ENCODE results near the gene CACNA1S. TPM values are rescaled to one million over a fixed set of nuclear protein-coding genes. Genes with fewer than 3 reads are reported as not detected.

Gene CACNA1S
- polyA plus RNA-seq, 1 experiment = not detected

GRCh38 chr1:201002510-201002909 is 109.7 kb downstream of the CACNA1S start:
- no peaks in the 10 kb centered on the region for H3K36me3 ChIP-seq (ENCODE audit: control insufficient read depth, insufficient read depth, low read length)
- H3K27me3 ChIP-seq (ENCODE audit: control insufficient read depth, insufficient read depth, low read length) = 0 out of 2 replicates have a peak, but pooled peaks cover 2% of the 10 kb centered on the region
- no peak for DNase-seq (ENCODE audit: low read depth)
- H3K4me3 ChIP-seq (ENCODE audit: low read depth, low read length) = no peak overlapping the region
- ChIA-PET POLR2A (no interaction called here), CTCF (interaction anchor here (0.9 kb wide), 1 partner anchor 9 kb away, joined by 3 read pairs; no protein-coding TSS in a partner anchor)
- no peak for TF ChIP-seq CTCF (IDR thresholded peaks at IDR 0.05; ENCODE audit: insufficient read depth, low read depth, low read length)

GRCh38 chr1:201001962-201002361 is 110.3 kb downstream of the CACNA1S start:
- Histone ChIP-seq H3K4me3 (ENCODE audit: low read depth, low read length) (no peak overlapping the region), H3K36me3 (ENCODE audit: control insufficient read depth, insufficient read depth, low read length) (no peaks in the 10 kb centered on the region), H3K27me3 (ENCODE audit: control insufficient read depth, insufficient read depth, low read length) (0 out of 2 replicates have a peak, but pooled peaks cover 2% of the 10 kb centered on the region)
- TF ChIP-seq CTCF (IDR thresholded peaks at IDR 0.05; ENCODE audit: insufficient read depth, low read depth, low read length) = no peak
- no peak for DNase-seq (ENCODE audit: low read depth)
- POLR2A ChIA-PET = no interaction called here
- CTCF ChIA-PET = interaction anchor here (0.9 kb wide), 1 partner anchor 10 kb away, joined by 3 read pairs; no protein-coding TSS in a partner anchor

- no peak for TF ChIP-seq CTCF (IDR thresholded peaks at IDR 0.05; ENCODE audit: insufficient read depth, low read depth, low read length)
- Histone ChIP-seq H3K4me3 (ENCODE audit: low read depth, low read length) (no peak overlapping the region), H3K27me3 (ENCODE audit: control insufficient read depth, insufficient read depth, low read length) (0 out of 2 replicates have a peak, but pooled peaks cover 3% of the 10 kb centered on the region), H3K36me3 (ENCODE audit: control insufficient read depth, insufficient read depth, low read length) (no peaks in the 10 kb centered on the region)
- CTCF ChIA-PET = interaction anchor here (0.8 to 0.9 kb wide), 2 partner anchors 16 to 19 kb away, joined by 3 read pairs; no protein-coding TSS in a partner anchor
- POLR2A ChIA-PET = no interaction called here
- no peak for DNase-seq (ENCODE audit: low read depth)
Measured at GRCh38 chr1:201000391-201000790, 111.8 kb downstream of the CACNA1S start.

- TF ChIP-seq CTCF (IDR thresholded peaks at IDR 0.05; ENCODE audit: insufficient read depth, low read depth, low read length) = no peak
- 0 out of 2 replicates have a peak, but pooled peaks cover 3% of the 10 kb centered on the region for H3K27me3 ChIP-seq (ENCODE audit: control insufficient read depth, insufficient read depth, low read length)
- H3K4me3 ChIP-seq (ENCODE audit: low read depth, low read length) = no peak overlapping the region
- no peaks in the 10 kb centered on the region for H3K36me3 ChIP-seq (ENCODE audit: control insufficient read depth, insufficient read depth, low read length)
- POLR2A ChIA-PET = no interaction called here
- DNase-seq (ENCODE audit: low read depth) = no peak
- CTCF ChIA-PET = no interaction called here
Measured at GRCh38 chr1:200999667-201000066, 112.6 kb downstream of the CACNA1S start.

- no peak overlapping the region for H3K4me3 ChIP-seq (ENCODE audit: low read depth, low read length)
- H3K36me3 ChIP-seq (ENCODE audit: control insufficient read depth, insufficient read depth, low read length) = no peaks in the 10 kb centered on the region
- ChIA-PET CTCF (interaction anchor here (0.8 kb wide), 1 partner anchor 20 kb away, joined by 3 read pairs; no protein-coding TSS in a partner anchor), POLR2A (no interaction called here)
- peaks cover 3% of the 10 kb centered on the region; the same call in 1 of the 2 replicates for H3K27me3 ChIP-seq (ENCODE audit: control insufficient read depth, insufficient read depth, low read length)
- DNase-seq (ENCODE audit: low read depth) = no peak
- no peak for TF ChIP-seq CTCF (IDR thresholded peaks at IDR 0.05; ENCODE audit: insufficient read depth, low read depth, low read length)
Measured at GRCh38 chr1:200998323-200998722, 113.9 kb downstream of the CACNA1S start.

Data from BJ (cell line).